NOMO-1 treated with dmso at 0.1 percent for 144 hours (cell line): ENCODE data around the gene KLHL40.

ENCODE experiments used
- DNase-seq: peaks from one replicate; lab custom pipeline; 2025; ENCODE audit not compliant: unreplicated experiment; lab: John Stamatoyannopoulos, UW

KLHL40 gene

DNA sequence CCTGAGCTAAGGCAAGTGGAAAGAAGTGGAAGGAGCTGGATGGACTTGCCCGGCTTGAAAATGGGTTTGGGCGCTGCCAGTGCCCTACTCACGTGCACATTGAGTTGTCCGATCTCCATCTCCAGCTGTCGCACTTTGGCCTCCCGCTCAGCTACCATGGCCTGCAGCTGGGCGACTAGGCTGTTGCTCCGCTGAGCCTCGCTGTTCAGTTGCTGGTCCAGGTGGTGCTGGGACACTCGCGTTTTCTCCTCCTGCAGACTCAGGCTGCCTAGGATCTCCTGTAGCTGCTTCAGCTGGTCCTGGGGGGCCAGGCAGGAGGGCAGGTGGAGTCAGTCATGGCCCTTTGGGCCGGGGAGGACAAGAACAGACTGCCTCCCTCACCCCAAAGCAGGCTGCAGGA lies 50.3 kb downstream of the KLHL40 start:
- DNase-seq = no peak

DNA sequence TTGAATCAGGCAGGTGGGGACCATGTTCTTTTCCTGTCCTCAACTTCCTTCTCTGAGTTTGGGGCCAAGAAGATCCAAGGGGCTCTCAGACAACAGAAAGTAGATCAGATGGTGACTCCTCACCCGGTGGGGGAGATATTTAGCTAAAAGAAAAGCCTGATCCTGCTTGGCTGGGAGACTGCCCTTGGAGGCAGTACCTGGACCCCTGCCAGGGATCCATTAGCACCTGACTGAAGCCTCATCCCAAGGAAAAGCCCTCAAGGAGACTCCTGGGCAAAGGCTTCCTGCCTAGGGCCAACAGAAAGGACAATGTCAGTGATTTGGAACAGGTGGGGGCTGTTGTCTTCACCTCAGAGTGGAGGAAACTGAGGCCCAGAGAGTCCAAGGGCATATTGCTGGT lies 50.7 kb downstream of the KLHL40 start:
- no peak for DNase-seq

DNA sequence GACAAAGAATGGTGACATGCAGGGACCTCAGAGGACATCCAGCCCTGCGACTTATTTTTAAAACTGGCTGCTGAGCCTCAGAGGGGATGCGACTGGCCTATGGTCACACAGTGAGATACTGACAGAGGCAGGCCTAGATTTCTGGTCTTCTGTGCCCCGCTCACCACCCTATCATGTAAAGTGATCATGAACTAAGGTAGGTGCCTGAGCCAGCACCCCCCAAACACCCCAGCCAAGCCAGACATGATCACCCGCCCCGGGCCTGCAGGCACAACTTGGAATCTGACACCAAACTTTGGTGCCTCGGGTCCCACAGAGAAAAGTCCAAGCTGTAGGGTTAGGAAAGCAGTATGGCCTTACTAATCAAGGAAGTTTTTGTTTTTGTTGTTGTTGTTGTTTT lies 51.2 kb downstream of the KLHL40 start:
- DNase-seq = no peak

DNA sequence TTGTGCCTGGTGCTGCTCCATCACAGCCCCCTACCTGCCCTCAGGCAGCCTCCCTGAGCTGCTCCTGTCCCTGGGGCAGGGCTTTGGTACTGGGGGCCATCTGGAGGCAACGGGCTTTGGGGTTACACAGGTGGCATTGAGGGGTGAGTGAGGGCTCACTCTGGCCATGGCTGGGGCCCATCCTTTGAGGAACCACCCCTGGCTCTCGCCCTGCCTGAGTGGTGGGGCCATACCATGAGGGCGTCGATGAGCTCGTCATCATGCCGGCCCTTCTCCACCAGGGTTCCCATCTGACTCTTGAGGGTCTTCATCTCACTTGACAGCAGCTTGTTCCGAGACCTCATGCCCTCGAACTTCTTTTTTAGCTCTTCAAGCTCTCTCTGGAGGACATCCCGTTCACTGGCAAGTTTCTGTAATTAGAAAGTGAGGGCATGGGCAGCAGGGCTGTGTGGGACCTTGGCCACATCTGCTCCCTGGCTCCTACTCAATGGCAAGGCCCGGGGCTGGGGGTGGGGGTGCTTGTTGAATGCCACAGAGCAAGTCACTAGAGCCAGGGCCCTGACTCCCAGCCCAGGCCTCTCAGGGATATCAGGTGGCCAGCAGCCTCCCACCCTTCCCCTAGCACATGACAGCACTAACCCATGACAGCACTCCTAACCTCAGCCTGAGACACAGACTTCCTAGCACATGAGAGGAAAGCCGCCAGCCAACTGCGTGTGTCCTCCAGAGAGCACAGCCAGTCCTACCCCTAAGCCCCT lies 54.2 kb downstream of the KLHL40 start:
- DNase-seq = no peak

DNA sequence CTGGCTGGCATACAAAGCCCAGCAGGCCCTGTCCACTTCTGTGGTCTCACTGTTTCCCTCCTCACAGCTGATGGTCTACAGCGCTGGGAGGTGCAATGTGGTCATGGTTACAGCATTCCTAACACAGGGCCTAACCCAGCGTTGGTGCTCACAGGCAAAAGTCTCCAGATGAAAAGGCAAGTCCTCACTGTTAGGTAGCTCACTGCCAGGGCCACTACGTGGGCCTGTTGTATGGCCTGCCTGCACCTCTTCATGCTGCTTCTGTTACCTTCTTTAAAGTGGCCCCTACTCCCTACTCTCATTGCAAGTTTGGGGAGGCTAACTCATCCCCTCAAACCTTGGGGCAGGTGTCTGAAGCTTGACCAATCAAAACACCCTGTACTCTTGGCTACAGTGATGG lies 56.5 kb downstream of the KLHL40 start:
- DNase-seq = no peak
